ENCODE data around the gene CPLX1.
"Not testable (repeated sequence)": the region's sequence is repeated elsewhere in the genome, so short reads cannot be mapped to it uniquely, and the experiment has no call there.

Gene CPLX1

DNA sequence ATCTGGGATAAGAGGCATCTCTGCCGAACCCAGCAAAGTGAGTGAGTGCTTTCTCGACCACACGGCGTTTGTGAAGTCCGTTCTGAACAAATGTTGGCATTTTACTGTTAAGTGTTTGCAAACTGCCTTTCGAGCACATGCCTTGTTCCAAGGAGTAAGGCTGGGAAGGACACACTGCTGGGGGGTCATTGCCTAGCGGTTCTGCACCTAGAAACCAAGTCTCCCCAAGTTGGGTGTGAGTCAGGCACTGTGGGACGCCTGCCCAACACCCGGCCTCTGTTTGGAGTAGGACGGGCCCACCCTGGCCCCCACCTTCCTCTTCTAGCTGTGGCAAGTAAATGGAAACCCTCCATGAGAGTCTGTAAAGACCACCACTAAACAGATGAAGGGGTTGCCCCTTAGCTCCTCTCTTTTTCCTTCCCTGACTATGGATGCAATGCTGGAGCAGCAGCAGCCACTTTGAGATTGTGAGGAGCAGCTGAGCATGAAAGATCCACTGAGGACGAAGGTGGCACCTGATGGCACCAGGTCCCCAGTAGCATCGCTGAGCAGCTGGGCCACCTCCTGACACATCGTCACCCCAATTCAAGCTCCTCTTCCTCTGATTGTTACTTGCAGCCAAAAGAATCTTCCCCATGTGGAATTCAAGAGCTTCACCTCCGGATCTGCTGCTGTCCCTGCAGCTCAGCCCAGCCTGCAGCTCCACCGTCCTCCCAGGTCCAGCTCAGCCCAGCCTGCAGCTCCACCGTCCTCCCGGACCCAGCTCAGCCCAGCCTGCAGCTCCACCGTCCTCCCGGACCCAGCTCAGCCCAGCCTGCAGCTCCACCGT, 6.3 kb downstream of the CPLX1 start:
- no peak for DNase-seq (ENCODE audit: low spot score)

DNA sequence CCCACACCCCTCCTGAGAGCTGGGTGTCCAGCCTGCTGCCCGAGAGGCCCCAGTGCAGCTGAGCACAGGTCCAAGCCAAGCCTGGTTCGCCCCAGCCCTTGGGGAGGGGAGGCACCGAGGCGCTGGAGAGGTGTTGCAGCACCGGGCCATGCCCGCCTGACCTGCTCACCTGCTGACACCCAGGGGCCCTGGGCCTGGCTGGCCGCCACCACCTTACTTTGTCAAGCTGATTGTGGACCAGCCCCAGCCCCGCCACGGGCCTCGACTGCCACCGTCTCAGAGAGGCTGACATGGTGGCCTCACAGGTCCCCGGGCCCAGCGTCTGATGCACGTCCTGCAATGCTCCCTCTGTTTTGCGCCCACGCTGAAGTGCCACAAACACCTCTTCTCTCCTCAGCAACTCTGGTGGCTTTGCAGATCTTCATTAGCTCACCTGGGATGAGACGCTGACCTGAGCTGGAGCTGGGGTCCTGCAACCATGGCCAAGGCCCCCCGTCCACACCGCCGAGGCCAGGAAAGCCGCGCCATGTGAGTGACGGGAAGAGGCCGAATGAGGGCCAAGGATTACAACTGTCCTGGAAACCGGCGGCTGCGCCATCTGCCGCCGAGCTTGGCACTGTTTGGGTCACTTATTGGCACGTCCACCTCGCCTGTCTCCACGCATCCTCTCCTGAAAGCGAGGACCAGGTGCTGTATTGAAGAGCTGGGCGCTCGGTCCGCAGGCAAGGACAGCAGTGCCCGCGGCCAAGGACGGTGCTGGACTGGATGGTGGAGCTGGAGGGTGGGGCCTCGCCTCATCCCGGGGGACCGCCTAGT, 7.6 kb downstream of the CPLX1 start:
- DNase-seq (ENCODE audit: low spot score): peak; percentile 93

DNA sequence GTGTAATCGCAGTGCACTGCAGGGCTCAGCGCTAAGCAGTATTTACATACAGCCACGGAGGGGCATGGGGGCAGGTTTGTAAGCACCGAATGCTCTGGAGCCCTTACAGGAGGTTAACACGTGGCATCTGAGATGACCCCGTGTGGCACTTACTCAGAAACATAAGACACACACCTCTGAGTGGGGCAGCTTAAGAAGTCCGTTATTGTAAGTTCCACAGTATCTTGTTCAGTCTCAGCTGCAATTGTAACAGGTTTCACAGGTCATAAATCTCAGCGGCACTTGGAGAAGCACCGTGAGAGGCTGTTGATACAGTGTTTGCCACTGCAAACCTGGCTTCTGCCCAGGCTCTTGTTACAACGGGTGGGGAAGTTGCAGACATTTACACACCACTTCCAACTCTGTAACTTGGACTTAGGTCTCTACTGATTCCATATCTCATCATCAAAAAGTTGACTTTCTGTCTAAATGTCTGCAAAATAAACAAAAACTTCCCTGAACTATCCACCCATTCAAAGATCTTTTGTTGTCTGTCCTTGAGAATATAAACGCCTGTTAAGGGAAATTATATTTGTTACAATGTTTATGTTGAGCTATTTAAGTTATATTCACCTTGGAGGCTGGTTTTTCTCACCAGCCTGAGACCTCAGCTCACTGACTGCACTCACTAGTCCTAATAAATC, 10.3 kb downstream of the CPLX1 start:
- DNase-seq (ENCODE audit: low spot score): no peak

DNA sequence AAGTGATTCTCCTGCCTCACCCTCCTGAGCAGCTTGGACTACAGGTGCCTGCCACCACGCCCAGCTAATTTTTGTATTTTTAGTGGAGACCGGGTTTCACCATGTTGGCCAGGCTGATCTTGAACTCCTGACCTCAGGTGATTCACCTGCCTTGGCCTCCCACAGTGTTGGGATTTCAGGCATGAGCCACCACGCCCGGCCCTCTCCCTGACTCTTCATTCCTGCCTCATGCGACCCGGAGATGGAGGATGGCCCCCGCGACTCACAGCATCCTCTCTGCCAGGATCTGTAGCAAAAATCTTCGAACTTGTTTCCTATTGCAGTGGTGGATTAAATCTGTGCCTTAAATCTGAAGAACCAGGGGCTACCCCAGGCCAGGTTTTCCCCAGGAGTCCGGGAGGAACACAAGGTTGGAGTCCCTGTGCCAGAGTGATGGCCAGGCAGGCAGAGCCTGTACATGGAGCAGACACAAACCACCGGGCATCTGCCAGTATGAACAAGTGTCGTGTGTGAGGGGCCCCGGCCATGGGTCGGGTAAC, 11.5 kb downstream of the CPLX1 start:
- DNase-seq (ENCODE audit: low spot score): no peak

DNA sequence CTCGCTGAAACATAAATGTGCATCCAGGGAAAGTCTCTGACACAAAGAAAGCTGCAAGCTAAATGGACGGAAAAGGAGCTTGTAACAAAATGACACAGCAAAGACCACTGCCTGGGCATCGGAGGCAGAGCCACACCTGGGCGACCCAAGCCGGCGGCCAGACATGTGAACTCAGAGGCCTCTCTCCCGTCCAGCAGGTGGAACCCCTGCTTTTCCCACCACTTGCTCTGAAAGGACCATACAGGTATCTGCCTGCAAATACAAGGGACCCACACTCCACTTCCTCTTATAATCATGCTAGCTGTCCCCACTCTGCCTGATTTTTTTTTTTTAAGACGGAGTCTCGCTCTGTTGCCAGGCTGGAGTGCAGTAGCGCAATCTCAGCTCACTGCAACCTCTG, 12.0 kb downstream of the CPLX1 start:
- DNase-seq (ENCODE audit: low spot score): no peak

DNA sequence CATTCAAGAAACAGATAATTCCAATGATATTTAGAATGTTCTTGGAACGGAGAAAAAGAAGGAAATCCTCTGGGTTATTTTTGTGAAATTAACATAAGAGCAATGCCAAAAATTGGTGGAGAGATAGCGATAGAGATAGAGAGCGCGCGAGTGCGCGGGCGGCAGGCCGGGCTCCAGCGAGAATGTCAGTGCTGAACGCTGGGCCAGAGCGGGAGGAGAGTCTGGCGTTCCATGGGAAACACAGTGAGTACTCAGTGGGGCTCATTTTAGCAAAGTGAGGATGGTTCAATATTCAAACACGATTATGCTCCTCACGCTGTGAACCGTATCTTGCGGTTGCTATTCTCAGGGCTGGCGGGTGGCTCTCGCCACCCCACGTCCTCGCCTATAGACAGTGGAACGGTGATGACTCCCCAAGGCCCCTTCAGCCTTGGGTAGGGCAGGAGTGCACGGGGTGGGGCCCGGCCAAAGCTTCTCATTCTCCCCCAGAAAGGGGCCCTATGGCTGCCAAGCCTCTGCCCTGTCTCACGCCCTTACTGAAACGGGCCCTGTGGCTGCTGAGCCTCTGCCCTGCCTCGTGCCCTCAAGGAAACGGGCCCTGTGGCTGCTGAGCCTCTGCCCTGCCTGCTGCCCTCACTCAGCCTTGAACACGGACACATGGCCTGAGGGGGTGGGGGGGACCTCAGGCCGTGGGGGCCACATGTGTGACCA, 16.9 kb downstream of the CPLX1 start:
- peak; percentile 34 for DNase-seq (ENCODE audit: low spot score)

DNA sequence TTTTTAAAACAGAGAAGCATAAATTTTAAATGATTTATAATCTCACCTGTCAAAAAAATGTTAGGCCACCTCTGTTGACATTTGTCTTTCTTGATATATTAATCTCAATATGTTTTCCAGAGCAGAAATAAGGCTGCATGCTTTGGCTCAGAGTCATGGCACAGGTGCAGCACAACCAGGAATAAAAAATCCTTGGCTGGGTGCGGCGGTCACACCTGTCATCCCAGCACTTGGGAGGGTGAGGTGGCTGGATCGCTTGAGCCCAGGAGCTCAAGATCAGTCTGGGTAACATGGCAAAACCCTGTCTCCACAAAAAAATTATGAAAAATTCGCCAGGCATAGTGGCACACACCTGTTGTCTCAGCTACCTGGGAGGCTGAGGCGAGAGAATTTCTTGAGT, 18.1 kb downstream of the CPLX1 start:
- DNase-seq (ENCODE audit: low spot score): peak; percentile 69

DNA sequence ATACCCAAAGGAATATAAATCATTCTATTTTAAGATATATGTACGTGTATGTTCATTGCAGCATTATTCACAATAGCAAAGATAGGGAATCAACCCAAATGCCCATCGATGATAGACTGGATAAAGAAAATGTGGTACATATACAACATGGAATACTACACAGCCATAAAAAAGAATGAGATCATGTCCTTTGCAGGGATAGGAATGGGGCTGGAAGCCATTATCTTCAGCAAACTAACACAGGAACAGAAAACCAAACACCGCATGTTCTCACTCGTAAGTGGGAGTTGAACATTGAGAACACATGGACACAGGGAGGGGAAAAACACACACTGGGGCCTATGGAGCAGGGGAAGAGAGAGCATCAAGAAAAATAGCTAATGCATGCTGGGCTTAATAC, 18.9 kb downstream of the CPLX1 start:
- not testable (repeated sequence) for DNase-seq (ENCODE audit: low spot score)

DNA sequence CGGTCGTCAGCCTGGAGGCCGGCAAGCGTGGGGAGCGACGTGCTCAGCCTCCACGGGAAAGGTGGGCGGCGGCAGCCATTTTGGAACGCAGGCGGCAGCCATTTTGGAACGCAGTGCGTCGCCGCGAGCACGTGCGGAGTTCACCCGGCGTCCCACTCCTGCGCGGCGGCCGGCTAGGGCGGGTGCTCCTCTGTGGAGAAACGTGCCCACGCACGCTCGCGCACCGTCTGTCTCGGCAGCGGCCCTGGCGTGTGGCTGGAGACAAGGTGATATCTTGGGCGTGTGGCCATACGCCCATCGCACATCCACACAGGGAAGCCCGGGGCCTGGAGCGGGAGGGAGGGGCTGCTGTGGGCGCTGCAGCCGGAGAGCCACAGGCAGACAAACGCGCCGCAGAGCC, 21.1 kb downstream of the CPLX1 start:
- no peak for DNase-seq (ENCODE audit: low spot score)

DNA sequence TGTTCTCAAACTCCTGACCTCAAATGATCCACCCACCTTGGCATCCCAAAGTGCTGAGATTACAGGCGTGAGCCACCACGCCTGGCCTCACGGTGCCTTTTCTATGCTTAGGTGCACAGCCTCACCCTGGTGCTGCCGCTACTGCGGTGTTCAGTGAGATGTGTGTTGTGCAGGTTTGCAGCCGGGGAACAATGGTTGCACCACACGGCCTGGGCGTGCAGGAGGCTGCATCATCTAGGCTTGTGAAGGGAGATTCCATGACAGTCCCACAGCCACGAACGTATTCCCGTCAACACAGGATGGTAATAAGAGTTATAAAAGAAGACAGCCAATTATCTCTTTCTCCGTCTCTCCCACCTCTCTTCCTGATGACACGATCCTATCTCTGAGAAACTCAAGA, 22.0 kb downstream of the CPLX1 start:
- DNase-seq (ENCODE audit: low spot score): no peak

DNA sequence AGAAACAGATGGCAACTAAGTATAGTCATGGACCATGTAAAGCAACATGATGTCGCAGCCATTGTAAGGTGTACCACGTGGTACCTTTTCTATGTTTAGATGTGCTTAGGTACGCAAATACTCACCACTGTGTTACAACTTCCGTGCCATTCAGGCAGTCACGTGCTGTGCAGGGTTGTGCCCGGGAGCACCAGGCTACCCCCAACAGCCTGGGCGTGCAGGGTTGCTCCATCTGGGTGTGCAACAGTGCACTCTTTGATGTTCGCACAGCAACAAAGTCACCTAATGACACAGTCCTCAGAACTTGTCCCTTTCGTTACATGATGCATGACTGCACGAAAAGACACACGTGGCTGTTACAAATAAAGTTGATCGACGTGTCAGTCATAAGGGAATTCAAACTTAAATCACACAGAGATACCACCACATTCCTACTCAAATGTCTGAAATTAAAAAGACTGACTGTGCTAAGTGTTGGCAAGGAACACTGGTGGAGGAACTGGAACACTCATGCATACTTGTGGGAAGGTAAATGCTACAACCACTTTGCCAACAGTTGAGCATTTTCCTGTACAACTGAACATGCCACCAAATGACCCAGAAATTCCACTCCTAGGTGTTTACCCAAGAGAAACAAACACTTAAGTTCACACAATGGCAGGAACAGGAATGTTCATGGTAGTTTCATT, 24.3 kb downstream of the CPLX1 start:
- DNase-seq (ENCODE audit: low spot score): no peak

DNA sequence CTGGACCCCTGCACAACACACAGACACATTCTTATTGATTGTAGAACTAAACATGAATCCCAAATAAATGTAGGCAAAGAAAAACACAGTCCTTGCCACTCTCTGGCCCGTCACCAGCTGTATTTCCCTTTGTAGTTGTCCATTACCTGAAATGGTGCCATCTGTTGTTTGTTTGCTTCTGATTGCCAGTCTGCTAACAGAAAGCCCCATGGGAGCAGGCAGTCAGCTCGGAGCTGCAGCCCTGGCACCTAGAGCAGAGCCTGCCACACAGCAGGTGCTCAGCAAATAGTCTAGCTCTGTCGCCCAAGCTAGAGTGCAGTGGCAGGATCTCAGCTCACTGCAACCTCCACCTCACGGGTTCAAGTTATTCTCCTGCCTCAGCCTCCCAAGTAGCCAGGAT, 28.9 kb downstream of the CPLX1 start:
- DNase-seq (ENCODE audit: low spot score): peak; percentile 78

DNA sequence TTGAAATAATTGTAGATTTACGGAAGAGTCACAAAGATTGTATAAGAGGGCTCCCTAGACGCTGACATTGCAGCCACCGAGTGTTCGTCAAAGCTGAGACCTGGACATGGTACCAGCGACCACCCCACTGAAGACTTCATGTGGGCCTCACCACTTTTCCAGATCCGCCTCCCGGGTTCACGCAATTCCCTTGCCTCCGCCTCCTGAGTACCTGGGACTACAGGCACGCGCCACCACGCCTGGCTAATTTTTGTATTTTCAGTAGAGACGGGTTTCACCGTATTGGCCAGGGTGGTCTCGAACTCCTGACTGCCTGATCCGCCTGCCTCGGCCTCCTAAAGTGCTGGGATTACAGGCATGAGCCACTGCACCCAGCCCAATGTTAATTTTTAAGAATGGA, 29.7 kb downstream of the CPLX1 start:
- DNase-seq (ENCODE audit: low spot score): no peak

DNA sequence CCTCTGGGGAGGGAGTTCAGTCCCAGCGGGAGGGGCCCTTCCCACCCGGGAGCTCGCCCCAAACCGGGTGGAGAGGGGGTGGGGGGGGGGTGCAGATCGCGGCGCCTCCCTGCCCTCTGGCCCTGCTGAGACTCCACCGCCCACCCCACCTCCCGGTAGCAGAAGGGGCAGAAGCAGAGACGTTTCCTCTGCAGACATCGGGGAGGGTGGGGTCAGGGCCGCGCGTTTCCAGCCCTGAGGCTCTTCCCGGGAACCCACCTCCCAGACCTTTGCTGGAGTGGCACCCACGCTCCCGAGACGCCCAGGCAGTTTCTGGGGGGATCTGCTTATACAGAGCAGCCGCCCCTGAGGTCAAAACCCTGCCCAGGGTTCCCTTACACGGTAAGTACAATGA, 30.2 kb downstream of the CPLX1 start:
- no peak for DNase-seq (ENCODE audit: low spot score)

DNA sequence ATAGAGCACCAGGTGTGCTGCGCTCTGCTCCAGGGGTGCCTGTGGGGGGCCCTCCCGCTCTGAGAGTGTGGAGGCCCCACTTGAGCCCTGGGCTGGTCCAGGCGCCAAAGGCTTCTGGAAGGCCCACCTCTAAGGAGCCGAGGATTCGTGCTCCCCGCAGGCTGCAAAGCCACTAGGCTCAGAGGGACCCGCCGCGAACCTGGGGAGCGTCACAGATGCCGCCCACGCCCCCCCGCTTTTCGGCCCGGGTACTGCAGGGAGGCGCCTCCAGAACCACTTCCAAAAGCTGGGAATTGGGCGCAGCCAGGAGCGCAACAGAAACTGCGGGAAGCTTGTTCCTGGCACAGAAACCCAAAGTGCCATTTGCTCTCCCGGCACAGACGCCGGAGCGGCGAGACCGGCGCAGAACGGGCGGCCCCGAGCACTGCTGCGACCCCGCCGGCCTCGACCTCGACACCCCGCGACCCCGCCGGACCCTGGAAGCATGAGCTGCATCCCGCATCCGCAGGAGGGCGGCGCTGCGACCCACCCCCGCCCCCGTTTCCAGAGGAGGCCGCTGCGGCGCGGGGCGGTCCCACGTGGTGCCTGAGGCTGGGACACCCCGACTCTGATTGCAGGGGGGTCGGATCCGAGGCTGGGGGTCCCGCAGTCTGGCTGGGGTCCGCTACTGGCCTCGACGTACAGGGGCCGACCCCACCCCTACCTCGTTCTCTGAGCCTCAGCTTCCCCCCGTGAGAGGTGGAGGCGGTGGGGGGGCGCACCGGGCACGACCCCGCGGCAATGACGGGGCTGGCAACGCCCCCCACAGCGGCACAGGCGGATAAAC, 30.8 kb downstream of the CPLX1 start:
- peak; percentile 83 for DNase-seq (ENCODE audit: low spot score)

DNA sequence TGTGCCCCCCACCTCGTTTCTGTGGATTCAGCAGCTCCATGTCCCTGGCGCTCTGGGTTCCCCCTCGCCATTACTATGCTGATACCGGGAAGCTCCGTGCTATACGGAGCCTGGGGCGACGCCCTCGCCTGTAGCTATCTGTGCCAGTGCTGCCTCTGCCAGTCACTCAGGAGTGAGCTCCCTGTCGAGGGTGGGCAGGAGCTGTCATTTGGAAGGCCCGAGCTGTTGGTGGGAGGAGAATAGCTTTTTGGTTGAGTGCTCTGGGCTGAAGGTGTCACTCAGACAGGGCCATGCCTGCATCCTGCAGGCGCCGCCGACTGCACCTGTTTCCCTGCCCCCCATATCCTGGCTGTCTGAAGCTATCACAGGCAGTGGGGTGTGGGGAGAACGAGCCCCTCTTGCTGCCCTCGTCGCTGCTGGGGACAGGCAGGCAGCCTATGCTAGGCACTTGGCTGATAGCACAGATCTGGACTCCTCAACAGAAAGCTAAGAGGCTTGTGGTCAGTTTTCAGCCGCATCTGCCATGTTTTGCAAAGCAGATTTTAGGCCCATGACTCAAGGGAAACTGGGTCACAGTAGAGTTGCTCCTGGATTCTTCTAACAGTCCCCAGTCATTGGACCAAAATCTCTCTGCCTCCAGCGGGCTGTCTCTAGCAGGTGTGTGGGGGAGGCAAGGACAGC, 31.8 kb downstream of the CPLX1 start:
- peak; percentile 70 for DNase-seq (ENCODE audit: low spot score)

DNA sequence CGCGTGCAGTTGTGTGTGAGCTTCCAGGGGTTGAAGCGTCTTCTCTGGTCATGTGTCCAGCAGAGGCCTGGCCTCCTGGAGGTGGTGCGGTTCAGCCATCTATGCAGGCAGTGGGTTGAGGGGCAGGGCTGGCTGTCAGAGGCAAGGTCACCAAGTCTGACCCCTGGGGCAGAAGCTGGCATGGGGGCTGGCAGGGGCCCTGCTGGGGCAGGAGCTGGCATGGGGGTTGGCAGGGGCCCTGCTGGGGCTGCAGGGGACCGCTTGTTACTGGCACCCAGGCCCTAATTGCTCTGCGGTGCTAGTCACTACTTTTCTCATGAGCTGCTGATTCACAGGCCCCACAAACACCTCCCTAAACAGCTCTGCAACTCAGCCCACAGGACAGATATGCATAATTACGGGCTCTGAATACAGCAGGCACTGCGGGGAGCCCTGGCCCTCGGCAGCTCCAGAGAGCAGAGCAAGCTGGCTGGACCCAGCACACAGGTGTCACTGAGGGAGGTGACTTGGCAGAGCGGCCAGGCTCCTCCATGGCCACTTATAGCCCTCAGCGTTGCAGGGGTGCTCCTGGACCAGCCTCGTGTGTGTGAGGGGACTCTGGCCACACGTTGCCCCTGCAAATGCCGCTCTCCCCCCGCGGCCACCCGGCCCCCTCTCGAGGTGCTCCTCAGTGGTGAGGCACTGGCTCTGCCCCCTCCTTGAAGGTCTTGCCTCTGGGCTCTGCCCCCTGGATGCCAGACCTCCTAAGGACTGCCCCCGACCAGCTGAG, 32.7 kb downstream of the CPLX1 start:
- peak; percentile 65 for DNase-seq (ENCODE audit: low spot score)

DNA sequence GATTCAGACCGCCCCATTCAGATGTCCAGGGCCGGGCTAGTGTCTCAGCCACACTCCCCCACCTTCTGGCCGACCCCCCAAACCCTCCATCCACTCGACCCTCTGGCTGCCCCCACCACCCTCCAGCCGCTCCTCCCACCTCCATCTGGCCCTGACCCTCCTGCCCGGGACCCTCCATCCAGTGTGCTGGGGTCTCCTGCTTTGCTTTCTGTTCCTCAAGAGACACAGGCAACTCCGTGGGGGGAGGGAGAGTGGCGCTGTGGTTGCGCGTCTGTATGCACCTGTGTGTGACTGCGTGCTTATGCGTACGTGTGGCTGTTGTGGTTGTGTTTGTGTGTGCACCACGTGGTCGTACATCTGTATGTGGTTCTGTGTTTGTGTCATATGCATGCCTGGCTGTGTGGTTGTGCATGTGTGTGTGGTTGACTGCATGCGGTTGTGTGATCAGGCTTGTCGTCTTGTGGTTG, 33.3 kb downstream of the CPLX1 start:
- DNase-seq (ENCODE audit: low spot score): no peak

All from cerebellar cortex (tissue), 1 donor.